Body of pancreas (tissue), 4 donors: ENCODE data around the gene OR51B4.

Source experiments
- CTCF ChIP-seq, 7 experiments: fragments of 450-650 bp in 4 of 7; fragments of 200-600 bp in 3 of 7; sonication (generic) in 3 of 7; IDR thresholded peaks; one replicate each; pipeline ENCODE4 v1.5.1; 2016 to 2019; ENCODE audit warnings: antibody characterized with exemption in 7 of 7
- POLR2A ChIP-seq, 3 donors: fragments of 450-650 bp; IDR thresholded peaks; one replicate each; pipeline ENCODE4 v1.6.1; 2016; ENCODE audit warnings: antibody characterized with exemption in 3 of 3, mild to moderate bottlenecking in 2 of 3

GRCh38 chr11:5301846-5302245 is at the start of gene OR51B4:
- no peak for TF ChIP-seq CTCF (IDR thresholded peaks at IDR 0.05)
- no peak for TF ChIP-seq POLR2A (IDR thresholded peaks at IDR 0.05)
